GM19043 (cell line): ENCODE results near the gene CEACAM6.

Source experiments
- ATAC-seq: cut with Tn5 transposase; IDR thresholded peaks from one replicate; pipeline ENCODE4 v1.9.1; 2021; ENCODE audit warnings: low read depth; ENCODE audit not compliant: unreplicated experiment

Gene CEACAM6

DNA sequence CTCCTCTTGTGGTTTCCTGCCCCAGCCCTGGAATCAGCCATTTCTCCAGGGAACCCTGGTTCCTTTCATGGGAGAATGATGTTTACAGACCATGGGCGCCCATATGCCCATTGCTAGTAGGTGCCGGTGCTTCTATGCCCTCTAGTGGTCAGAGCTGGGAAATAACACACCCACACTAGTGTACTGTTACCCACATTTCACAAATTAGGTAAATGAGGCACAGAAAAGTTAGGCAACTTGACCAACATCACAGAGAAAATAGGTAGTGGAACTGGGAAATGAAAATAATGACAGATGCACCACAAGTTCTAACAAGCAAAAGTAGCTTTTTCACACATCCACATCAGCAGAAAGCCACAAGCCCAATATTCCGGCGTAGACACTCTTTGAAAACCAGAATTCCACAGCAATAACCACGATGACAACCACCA lies 39.7 kb downstream of the CEACAM6 start:
- ATAC-seq, result no peak

- ATAC-seq, result no peak
These were observed 41.0 kb downstream of the CEACAM6 start, which contains the start of gene CEACAM3 for GRCh38 chr19:41796362-41796761. Gene CEACAM3, plus strand, starts transcription at chr19:41796587. Its CDS starts 91 bp downstream, at chr19:41796678.

- ATAC-seq, result no peak
These were observed 41.6 kb downstream of the CEACAM6 start for GRCh38 chr19:41796901-41797300.

- ATAC-seq, result no peak
These were observed 44.2 kb downstream of the CEACAM6 start for GRCh38 chr19:41799444-41800000.

GRCh38 chr19:41801031-41801430 lies 45.7 kb downstream of the CEACAM6 start:
- ATAC-seq, result no peak

DNA sequence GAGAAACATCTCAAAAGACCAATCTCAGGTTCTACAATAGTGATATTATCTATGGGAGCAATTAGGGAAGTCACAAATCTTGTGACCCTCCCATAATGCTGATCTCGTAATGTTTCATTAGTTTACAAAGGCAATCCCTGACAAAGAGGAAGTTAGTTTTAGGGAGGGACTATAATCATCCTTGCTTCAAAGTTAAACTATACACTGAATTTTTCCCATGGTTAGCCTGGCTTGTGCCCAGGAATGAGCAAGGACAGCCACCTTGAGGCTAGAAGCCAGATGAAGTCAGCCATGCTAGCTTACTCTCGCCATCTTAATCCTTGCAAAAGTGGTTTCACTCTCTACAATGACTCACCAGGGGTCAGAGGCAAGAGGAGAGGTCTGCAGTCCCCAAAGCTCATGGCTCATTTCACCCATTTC lies 46.5 kb downstream of the CEACAM6 start:
- no peak for ATAC-seq

- no peak for ATAC-seq
These were observed 47.4 kb downstream of the CEACAM6 start for GRCh38 chr19:41802770-41803169.

- ATAC-seq, result no peak
These were observed 49.0 kb downstream of the CEACAM6 start for GRCh38 chr19:41804336-41804735.

- ATAC-seq, result no peak
These were observed 51.8 kb downstream of the CEACAM6 start for GRCh38 chr19:41807176-41807575.

DNA sequence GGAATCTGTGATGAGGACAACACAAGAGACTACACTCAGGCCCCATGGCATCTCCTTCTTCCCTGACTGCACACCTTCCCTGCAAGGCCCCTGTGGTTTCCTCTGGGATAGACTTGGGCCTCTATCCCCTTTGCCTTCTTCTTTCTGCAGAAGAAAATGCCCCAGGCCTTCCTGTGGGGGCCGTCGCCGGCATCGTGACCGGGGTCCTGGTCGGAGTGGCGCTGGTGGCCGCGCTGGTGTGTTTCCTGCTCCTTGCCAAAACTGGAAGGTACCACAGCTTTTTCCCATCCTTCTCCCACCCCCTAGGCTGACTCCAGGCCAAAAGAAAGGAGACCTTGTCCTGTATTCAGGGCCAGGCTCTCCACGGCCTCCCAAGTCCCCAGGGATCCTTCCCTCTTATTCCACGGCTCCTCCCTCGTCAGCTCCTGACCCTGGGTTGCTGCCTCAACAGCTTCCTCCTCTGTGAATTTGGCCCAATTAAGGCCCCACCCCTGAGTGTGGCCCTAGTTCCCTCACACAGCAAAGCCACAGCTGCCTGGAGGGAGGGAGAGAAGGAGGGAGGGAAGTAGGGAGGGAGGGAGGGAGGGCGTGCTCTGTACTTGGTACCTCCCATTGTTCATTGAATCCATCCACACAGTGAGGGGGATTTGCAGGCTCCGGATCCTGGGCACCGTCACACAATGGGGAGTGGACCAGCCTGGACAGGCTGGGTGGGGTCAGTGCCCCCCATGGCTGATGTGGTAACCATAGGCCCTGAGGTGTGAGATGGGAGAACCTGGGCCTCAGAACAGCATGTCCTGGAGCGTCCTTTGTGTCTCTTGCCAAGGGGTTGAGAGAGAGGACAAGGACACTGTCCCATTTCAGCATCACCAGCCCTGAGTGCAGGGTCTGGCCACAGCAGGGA lies 53.6 kb downstream of the CEACAM6 start:
- no peak for ATAC-seq

DNA sequence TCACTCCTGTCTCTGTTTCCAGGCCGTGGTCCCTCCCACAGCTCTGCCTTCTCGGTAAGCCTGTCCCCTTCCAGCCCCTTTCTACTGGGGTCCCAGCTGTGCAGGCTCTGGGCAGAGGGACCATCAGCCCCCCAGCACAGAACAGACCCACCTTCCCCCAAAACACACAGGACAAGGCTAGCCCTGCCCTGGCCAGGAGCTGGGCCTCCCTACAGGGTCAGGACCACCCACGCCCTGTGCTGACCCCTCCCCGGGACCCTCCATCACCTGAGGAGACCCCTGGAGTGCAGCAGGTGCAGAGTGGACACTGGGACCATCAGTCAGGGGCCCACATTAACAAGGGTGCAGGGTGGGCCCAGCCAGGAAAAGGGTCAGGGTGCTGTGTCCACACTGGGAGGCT lies 55.0 kb downstream of the CEACAM6 start:
- ATAC-seq, result no peak

- ATAC-seq, result no peak
These were observed 55.7 kb downstream of the CEACAM6 start for GRCh38 chr19:41811036-41811435.

DNA sequence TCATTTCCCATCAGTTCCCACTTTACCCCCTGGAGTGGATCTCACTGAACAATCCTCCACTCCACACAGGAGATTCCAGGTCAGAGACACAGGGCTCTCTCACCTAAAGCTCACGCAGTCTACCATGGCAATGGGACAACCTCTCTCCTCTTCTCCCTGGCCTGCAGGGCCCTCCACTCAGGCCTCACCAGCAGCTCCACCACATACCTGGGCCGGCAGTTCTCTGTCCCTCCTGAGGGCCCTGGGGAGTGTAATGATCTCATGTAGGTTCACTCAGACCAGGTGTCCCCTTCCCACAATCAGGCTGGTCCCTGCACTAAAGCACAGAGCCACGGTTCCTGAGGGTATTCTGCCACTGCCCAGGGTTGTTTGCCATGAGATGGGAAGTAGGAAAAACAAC lies 56.7 kb downstream of the CEACAM6 start:
- no peak for ATAC-seq

- ATAC-seq, result no peak
These were observed 58.6 kb downstream of the CEACAM6 start for GRCh38 chr19:41813911-41814310.

- no peak for ATAC-seq
These were observed 60.0 kb downstream of the CEACAM6 start for GRCh38 chr19:41815301-41815700.

DNA sequence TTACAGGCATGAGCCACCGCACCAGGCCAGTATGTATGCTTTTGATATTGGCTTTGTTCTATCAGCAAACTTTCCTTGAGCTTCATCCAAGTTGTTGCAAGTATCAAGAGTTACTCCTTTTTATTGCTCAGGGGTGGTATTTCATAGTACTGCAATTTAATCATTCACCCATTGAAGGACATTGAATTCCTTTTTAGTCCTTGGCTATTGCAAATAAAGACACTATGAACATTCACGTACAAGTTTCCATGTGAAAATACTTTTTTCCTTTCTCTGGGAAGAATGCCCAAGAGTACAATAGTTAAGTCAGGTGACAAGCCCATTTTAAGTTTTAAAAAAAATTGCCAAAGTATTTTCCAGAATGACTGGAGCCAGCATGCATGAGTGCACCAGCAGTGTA lies 61.4 kb downstream of the CEACAM6 start:
- ATAC-seq, result no peak

DNA sequence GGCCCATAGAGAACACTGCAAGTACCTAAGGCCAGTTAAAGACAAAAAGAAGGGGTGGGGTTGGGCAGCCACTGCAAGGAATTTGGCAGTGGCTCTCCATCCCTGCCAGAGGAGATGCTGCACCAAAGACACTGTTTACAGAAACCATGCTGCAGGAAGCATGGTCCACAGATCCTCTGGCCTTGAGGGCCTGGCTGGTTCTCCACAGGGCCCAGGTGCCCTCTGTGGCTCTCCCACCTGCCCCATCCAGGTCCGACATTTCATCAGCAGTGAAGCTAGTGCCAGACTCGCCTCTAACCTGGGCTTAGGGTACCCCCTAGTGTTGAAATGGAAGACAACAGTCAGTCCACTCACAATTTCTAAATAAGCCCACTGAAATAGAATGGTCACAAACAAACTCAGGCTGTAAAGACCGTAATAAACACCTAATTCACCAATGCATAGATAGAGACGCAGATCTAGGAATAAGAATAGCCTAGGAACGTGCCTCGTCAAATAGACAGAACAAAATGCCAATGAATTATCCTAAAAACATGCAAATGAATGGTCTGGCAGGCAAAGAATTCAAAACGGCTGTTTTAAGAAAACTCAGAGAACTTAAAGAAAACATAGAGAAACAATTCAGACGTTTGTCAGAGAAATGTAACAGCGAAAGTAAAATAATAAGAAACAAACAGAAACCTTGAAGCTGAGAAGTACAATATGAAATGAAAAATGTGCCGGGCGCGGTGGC lies 65.8 kb downstream of the CEACAM6 start:
- no peak for ATAC-seq
